Esophagus squamous epithelium (tissue), 4 donors: ENCODE data around the gene AFF4.
"Not testable (repeated sequence)": the region's sequence is repeated elsewhere in the genome, so short reads cannot be mapped to it uniquely, and the experiment has no call there.

Source experiments
- POLR2A ChIP-seq, 4 donors: fragments of 450-650 bp; IDR thresholded peaks; one replicate each; pipeline ENCODE4 v1.6.1; 2017; ENCODE audit warnings: antibody characterized with exemption in 4 of 4, mild to moderate bottlenecking in 4 of 4, moderate library complexity in 3 of 4
- TF ChIP-seq, protein P1 (sequence below), 6 experiments: fragments of 450-650 bp in 4 of 6; fragments of 200-600 bp in 2 of 6; sonication (generic) in 2 of 6; IDR thresholded peaks; one replicate each; pipeline ENCODE4 v1.5.1; 2016 to 2019; ENCODE audit warnings: antibody characterized with exemption in 6 of 6, mild to moderate bottlenecking in 4 of 6, moderate library complexity in 4 of 6

DNA sequence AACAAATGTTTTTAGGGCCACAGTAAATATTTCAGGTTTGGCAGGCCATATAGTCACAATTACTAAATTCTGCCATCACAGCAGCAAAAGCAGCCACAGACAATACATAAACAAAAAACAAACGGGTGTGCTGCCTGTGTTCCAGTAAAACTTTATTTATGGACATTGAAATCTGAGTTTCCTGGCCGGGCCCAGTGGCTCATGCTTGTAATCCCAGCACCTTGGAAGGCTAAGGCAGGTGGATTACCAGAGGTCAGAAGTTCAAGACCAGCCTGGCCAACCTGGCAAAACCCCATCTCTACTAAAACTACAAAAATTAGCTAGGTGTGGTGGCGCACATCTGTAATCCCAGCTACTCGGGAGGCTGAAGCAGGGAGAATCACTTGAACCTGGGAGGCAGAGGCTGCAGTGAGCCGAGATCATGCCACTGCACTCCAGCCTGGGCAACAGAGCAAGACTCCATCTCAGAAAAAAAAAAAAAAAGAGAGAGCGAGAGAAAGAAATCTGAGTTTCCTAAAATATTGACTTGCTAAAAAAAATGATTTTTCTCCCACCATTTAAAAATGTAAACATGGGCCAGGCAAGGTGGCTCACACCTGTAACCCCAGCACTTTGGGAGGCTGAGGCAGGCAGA is 7.2 kb downstream of the AFF4 start:
- not testable (repeated sequence) for TF ChIP-seq POLR2A (IDR thresholded peaks at IDR 0.05)
- TF ChIP-seq, protein P1, sequence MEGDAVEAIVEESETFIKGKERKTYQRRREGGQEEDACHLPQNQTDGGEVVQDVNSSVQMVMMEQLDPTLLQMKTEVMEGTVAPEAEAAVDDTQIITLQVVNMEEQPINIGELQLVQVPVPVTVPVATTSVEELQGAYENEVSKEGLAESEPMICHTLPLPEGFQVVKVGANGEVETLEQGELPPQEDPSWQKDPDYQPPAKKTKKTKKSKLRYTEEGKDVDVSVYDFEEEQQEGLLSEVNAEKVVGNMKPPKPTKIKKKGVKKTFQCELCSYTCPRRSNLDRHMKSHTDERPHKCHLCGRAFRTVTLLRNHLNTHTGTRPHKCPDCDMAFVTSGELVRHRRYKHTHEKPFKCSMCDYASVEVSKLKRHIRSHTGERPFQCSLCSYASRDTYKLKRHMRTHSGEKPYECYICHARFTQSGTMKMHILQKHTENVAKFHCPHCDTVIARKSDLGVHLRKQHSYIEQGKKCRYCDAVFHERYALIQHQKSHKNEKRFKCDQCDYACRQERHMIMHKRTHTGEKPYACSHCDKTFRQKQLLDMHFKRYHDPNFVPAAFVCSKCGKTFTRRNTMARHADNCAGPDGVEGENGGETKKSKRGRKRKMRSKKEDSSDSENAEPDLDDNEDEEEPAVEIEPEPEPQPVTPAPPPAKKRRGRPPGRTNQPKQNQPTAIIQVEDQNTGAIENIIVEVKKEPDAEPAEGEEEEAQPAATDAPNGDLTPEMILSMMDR (IDR thresholded peaks at IDR 0.05): not testable (repeated sequence)
